Loucy (cell line): ENCODE results near the gene PCBP3.

ENCODE experiments used
- H2AFZ ChIP-seq: fragments of 200-600 bp; sonication (generic); 2 replicates; pipeline ENCODE4 v1.6.0; 2016; ENCODE audit warnings: antibody characterized with exemption, mild to moderate bottlenecking, low read length, moderate library complexity
- H3F3A ChIP-seq: fragments of 200-600 bp; 2 replicates; pipeline ENCODE4 v1.6.0; 2016; ENCODE audit warnings: antibody characterized with exemption, low read depth, mild to moderate bottlenecking
- H3K27me3 ChIP-seq: fragments of 200-600 bp; sonication (generic); 2 replicates; pipeline ENCODE4 v1.6.1; 2014; ENCODE audit warnings: low read length, mild to moderate bottlenecking; ENCODE audit not compliant: insufficient read depth, poor library complexity, severe bottlenecking
- H3K36me3 ChIP-seq: fragments of 200-600 bp; sonication (generic); 2 replicates; pipeline ENCODE4 v1.6.1; 2016; ENCODE audit warnings: low read length; ENCODE audit not compliant: insufficient read depth
- H3K4me1 ChIP-seq: fragments of 200-600 bp; sonication (generic); 2 replicates; pipeline ENCODE4 v1.5.1; 2014; ENCODE audit warnings: low read length, mild to moderate bottlenecking; ENCODE audit not compliant: insufficient read depth, poor library complexity, severe bottlenecking
- H3K4me2 ChIP-seq: fragments of 200-600 bp; sonication (generic); 2 replicates; pipeline ENCODE4 v1.6.0; 2014; ENCODE audit warnings: antibody characterized with exemption, low read length, low read depth, mild to moderate bottlenecking; ENCODE audit not compliant: poor library complexity, severe bottlenecking
- H3K4me3 ChIP-seq: fragments of 200-600 bp; sonication (generic); 2 replicates; pipeline ENCODE4 v1.5.1; 2014; ENCODE audit warnings: low read length, mild to moderate bottlenecking, mixed read lengths; ENCODE audit not compliant: poor library complexity, severe bottlenecking
- H3K79me2 ChIP-seq: fragments of 200-600 bp; sonication (generic); 2 replicates; pipeline ENCODE4 v1.6.1; 2014; ENCODE audit warnings: low read length; ENCODE audit not compliant: insufficient read depth
- H3K9ac ChIP-seq: fragments of 200-600 bp; sonication (generic); 2 replicates; pipeline ENCODE4 v1.6.0; 2014; ENCODE audit warnings: mild to moderate bottlenecking, low read depth, low read length, moderate library complexity; ENCODE audit not compliant: poor library complexity, severe bottlenecking
- H3K9me2 ChIP-seq: fragments of 200-600 bp; sonication (generic); replicated peaks from 2 replicates; pipeline ENCODE4 v1.6.1; 2016; ENCODE audit warnings: low read depth, low read length, mixed read lengths
- H3K9me3 ChIP-seq: fragments of 200-600 bp; sonication (generic); 2 replicates; pipeline ENCODE4 v1.6.1; 2014; ENCODE audit warnings: mild to moderate bottlenecking, antibody characterized with exemption, low read length, low read depth; ENCODE audit not compliant: insufficient read depth
- H4K20me1 ChIP-seq: fragments of 200-600 bp; sonication (generic); 2 replicates; pipeline ENCODE4 v1.6.0; 2014; ENCODE audit warnings: antibody characterized with exemption, low read length, mild to moderate bottlenecking; ENCODE audit not compliant: insufficient read depth, poor library complexity, severe bottlenecking
- EZH2phosphoT487 ChIP-seq: fragments of 200-600 bp; IDR thresholded peaks from 2 replicates; pipeline ENCODE4 v1.6.1; 2018; ENCODE audit warnings: antibody characterized with exemption, mild to moderate bottlenecking, moderate library complexity, borderline replicate concordance
- TF ChIP-seq, protein P1 (sequence below): fragments of 200-600 bp; sonication (generic); conservative IDR thresholded peaks from 2 replicates; pipeline ENCODE4 v1.5.1; 2014; ENCODE audit warnings: mild to moderate bottlenecking, antibody characterized with exemption, low read length

The PCBP3 gene

GRCh38 chr21:45748593-45748992, 105.1 kb downstream of the PCBP3 start:
- Histone ChIP-seq H3K4me3 (no peak overlapping the region), H3K27me3 (no peaks in the 10 kb centered on the region), H3K4me2 (no peak overlapping the region), H3K36me3 (no peaks in the 10 kb centered on the region; the same call in 1 of the 2 replicates), H3K79me2 (no peaks in the 10 kb centered on the region), H3K4me1 (no peaks in the 10 kb centered on the region), H4K20me1 (no peaks in the 10 kb centered on the region), H2AFZ (no peak overlapping the region), H3K9ac (no peak overlapping the region), H3K9me3 (no peaks in the 10 kb centered on the region), H3F3A (no peaks in the 10 kb centered on the region), H3K9me2 (no peaks in the 10 kb centered on the region)
- TF ChIP-seq, protein P1, sequence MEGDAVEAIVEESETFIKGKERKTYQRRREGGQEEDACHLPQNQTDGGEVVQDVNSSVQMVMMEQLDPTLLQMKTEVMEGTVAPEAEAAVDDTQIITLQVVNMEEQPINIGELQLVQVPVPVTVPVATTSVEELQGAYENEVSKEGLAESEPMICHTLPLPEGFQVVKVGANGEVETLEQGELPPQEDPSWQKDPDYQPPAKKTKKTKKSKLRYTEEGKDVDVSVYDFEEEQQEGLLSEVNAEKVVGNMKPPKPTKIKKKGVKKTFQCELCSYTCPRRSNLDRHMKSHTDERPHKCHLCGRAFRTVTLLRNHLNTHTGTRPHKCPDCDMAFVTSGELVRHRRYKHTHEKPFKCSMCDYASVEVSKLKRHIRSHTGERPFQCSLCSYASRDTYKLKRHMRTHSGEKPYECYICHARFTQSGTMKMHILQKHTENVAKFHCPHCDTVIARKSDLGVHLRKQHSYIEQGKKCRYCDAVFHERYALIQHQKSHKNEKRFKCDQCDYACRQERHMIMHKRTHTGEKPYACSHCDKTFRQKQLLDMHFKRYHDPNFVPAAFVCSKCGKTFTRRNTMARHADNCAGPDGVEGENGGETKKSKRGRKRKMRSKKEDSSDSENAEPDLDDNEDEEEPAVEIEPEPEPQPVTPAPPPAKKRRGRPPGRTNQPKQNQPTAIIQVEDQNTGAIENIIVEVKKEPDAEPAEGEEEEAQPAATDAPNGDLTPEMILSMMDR, result no peak
- TF ChIP-seq EZH2phosphoT487, result no peak

GRCh38 chr21:45749974-45750373, 106.4 kb downstream of the PCBP3 start:
- no peak for TF ChIP-seq EZH2phosphoT487
- TF ChIP-seq, protein P1, result no peak
- Histone ChIP-seq H3K4me2 (no peak overlapping the region), H4K20me1 (no peaks in the 10 kb centered on the region), H3K4me1 (no peaks in the 10 kb centered on the region), H3K9ac (no peak overlapping the region), H3K9me3 (no peaks in the 10 kb centered on the region), H3K36me3 (no peaks in the 10 kb centered on the region; the same call in 1 of the 2 replicates), H3K4me3 (no peak overlapping the region), H3K79me2 (no peaks in the 10 kb centered on the region), H3F3A (no peaks in the 10 kb centered on the region), H3K27me3 (no peaks in the 10 kb centered on the region), H2AFZ (no peak overlapping the region), H3K9me2 (no peaks in the 10 kb centered on the region)

DNA sequence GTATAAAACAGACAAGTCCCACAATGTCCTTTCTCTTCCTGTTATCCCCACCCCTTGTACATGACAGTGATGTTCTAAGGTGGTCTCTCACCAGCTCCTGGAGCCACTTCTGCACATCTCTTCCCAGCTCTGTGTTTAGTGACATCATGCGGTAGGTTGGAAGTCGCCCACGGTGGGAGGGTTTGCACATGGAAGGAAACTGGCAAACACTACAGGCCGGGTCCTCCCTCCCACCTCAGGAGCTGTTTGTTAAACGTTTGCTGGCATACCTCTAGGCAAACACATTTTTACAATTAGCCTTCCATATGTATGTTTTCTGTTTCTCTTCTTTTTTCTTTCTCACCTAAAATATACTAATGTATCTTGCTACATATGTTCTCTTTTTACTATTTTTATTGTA, 107.4 kb downstream of the PCBP3 start:
- no peak for TF ChIP-seq EZH2phosphoT487
- TF ChIP-seq, protein P1, result no peak
- Histone ChIP-seq H3K4me1 (no peaks in the 10 kb centered on the region), H3F3A (no peaks in the 10 kb centered on the region), H3K9me2 (no peaks in the 10 kb centered on the region), H3K9me3 (no peaks in the 10 kb centered on the region), H3K9ac (no peak overlapping the region), H3K4me2 (no peak overlapping the region), H3K27me3 (no peaks in the 10 kb centered on the region), H3K79me2 (no peaks in the 10 kb centered on the region), H3K4me3 (no peak overlapping the region), H4K20me1 (no peaks in the 10 kb centered on the region), H2AFZ (no peak overlapping the region), H3K36me3 (no peaks in the 10 kb centered on the region)
